Gastroesophageal sphincter (tissue), 3 donors: ENCODE measurements around the gene SHANK1.

Experiments
- EP300 ChIP-seq: sonication (generic); formaldehyde crosslinking; IDR thresholded peaks from one replicate; pipeline ENCODE4 v1.6.1; 2017; ENCODE audit warnings: antibody characterized with exemption, mild to moderate bottlenecking
- POLR2A ChIP-seq, 2 donors: fragments of 450-650 bp; IDR thresholded peaks; one replicate each; pipeline ENCODE4 v1.6.1; 2017; ENCODE audit warnings: antibody characterized with exemption in 2 of 2, mild to moderate bottlenecking in 2 of 2, moderate library complexity in 1 of 2
- POLR2AphosphoS5 ChIP-seq: sonication (generic); formaldehyde crosslinking; IDR thresholded peaks from one replicate; pipeline ENCODE4 v1.6.1; 2017; ENCODE audit warnings: antibody characterized with exemption
- TF ChIP-seq, protein P1 (sequence below), 4 experiments: fragments of 200-600 bp in 2 of 4; fragments of 450-650 bp in 2 of 4; sonication (generic) in 1 of 4; IDR thresholded peaks; one replicate each; pipeline ENCODE4 v1.5.1; 2017 to 2019; ENCODE audit warnings: antibody characterized with exemption in 4 of 4, mild to moderate bottlenecking in 2 of 4, moderate library complexity in 2 of 4

DNA sequence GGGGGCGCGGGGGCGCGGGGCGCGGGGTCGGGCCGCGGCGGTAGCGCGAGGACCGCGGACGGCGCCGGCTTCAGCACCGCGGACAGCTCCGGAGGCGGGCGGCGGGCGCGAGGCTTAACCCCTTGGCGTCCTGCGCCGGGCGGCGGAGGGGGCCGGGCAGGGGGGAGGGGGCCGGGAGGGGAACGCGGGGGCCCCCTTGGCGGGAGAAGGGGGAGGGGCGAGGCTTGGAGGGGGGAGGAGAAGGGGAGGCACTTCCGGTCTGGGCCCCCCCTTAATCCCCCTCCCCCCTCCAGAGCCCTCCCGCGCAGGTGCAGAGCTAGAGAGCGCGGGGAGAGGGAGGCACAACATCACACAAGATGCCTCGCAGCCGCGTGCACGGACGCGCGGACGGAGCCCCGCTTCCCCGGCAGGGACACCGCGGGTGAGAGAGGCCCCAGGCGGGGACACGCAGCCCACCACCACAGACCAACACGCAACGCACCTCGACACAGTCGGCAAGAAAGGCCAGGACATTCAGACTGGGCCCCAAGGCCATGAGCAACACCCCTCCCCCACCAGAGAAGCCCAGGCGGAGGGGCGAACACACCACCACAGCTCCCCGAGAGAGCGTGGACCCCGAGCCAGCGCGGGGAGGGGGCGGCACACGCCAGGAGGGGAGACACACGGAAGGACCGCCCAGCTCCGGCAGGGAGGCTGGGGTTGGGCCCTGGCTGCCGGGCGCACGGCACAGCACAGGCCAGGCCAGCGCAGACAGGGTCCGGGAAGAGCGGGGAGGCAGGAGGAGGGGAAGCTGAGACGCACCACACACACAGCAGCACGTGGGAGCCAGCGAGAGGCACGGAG lies 24.1 kb downstream of the SHANK1 start:
- TF ChIP-seq, protein P1, sequence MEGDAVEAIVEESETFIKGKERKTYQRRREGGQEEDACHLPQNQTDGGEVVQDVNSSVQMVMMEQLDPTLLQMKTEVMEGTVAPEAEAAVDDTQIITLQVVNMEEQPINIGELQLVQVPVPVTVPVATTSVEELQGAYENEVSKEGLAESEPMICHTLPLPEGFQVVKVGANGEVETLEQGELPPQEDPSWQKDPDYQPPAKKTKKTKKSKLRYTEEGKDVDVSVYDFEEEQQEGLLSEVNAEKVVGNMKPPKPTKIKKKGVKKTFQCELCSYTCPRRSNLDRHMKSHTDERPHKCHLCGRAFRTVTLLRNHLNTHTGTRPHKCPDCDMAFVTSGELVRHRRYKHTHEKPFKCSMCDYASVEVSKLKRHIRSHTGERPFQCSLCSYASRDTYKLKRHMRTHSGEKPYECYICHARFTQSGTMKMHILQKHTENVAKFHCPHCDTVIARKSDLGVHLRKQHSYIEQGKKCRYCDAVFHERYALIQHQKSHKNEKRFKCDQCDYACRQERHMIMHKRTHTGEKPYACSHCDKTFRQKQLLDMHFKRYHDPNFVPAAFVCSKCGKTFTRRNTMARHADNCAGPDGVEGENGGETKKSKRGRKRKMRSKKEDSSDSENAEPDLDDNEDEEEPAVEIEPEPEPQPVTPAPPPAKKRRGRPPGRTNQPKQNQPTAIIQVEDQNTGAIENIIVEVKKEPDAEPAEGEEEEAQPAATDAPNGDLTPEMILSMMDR (IDR thresholded peaks at IDR 0.05), result no peak
- no peak for TF ChIP-seq POLR2A (IDR thresholded peaks at IDR 0.05)
- no peak for TF ChIP-seq EP300
- TF ChIP-seq POLR2AphosphoS5, result no peak
